H1 (cell line): ENCODE data around the gene ITPR1. TPM values are rescaled to one million over a fixed set of nuclear protein-coding genes. Genes with fewer than 3 reads are reported as not detected.

Experiments used
- BCL11A ChIP-seq, 2 experiments: IDR thresholded peaks; one replicate each; pipeline ENCODE4 v1.6.1; 2011; ENCODE audit warnings: low read depth in 2 of 2, low read length in 2 of 2, mild to moderate bottlenecking in 2 of 2
- CEBPB ChIP-seq: IDR thresholded peaks from 2 replicates; pipeline ENCODE4 v1.6.1; 2012; ENCODE audit warnings: low read depth, low read length
- CHD1 ChIP-seq: IDR thresholded peaks from 2 replicates; pipeline ENCODE4 v1.6.1; 2012; ENCODE audit warnings: low read depth, low read length, improper control_type of control experiment
- CREB1 ChIP-seq: IDR thresholded peaks from 2 replicates; pipeline ENCODE4 v1.6.1; 2012; ENCODE audit warnings: inconsistent platforms
- EP300 ChIP-seq, 2 experiments: IDR thresholded peaks; 1 replicate in 1 of 2; 2 replicates in 1 of 2; pipeline ENCODE4 v1.6.1; 2011 to 2012; ENCODE audit warnings: low read depth in 2 of 2, low read length in 2 of 2, mild to moderate bottlenecking in 2 of 2, borderline replicate concordance in 1 of 2, inconsistent platforms in 1 of 2, moderate library complexity in 1 of 2
- RFX5 ChIP-seq: IDR thresholded peaks from 2 replicates; pipeline ENCODE4 v1.6.1; 2011; ENCODE audit warnings: low read depth, low read length, improper control_type of control experiment, borderline replicate concordance
- RNF2 ChIP-seq: fragments of 200-900, 300-1000 bp; sonication (generic); IDR thresholded peaks from 2 replicates; pipeline ENCODE4 v1.7.1; 2016; ENCODE audit warnings: borderline replicate concordance, low read depth, mild to moderate bottlenecking, antibody characterized with exemption, low read length; ENCODE audit not compliant: poor library complexity, severe bottlenecking; ENCODE audit errors: missing control alignments
- TBP ChIP-seq: IDR thresholded peaks from 2 replicates; pipeline ENCODE4 v1.6.1; 2011; ENCODE audit warnings: low read depth, low read length, improper control_type of control experiment
- polyA plus RNA-seq, 7 experiments: library from polyadenylated mRNA; depleted of rRNA in 3 of 7; stranded (reverse) in 5 of 7; unstranded in 2 of 7; fragments of >200 nt in 5 of 7; fragments of 200-250 nt in 2 of 7; gene quantifications; 1 replicate in 5 of 7; 2 replicates in 1 of 7; 4 replicates in 1 of 7; pipeline versions ENCODE4 v1.2.1 to v1.2.3, GENCODE V29; 2011 to 2013; ENCODE audit warnings: missing spikeins in 2 of 7, mixed read lengths in 2 of 7
- total RNA-seq: library from RNA; stranded (reverse); fragmentation: NEBNext Ultra II Directional; extraction: Animal tissue kit (Norgen Biotek cat#: 25700); gene quantifications from 2 replicates; pipeline ENCODE4 v1.2.1, GENCODE V29; 2021

Gene ITPR1
- total and polyA plus RNA-seq, 2 of the 8 experiments (the other 6 are each of a cell fraction or from before 2014, with no cell fraction given): 2.5 to 16.3 TPM

- no peak for TF ChIP-seq BCL11A (IDR thresholded peaks at IDR 0.05; ENCODE audit: low read depth in 2 of 2, low read length in 2 of 2)
- no peak for TF ChIP-seq TBP
- TF ChIP-seq CEBPB: no peak
- no peak for TF ChIP-seq RNF2
- no peak for TF ChIP-seq EP300 (IDR thresholded peaks at IDR 0.05; ENCODE audit: borderline replicate concordance in 1 of 2, low read depth in 2 of 2, low read length in 2 of 2)
- no peak for TF ChIP-seq RFX5
- no peak for TF ChIP-seq CHD1
- no peak for TF ChIP-seq CREB1
Observed at GRCh38 chr3:4886448-4886847, 393.3 kb downstream of the ITPR1 start (continued).
